Measurements from ENCODE around the gene ZNF276. TPM values are rescaled to one million over a fixed set of nuclear protein-coding genes. Genes with fewer than 3 reads are reported as not detected.
"Not testable (repeated sequence)": the region's sequence is repeated elsewhere in the genome, so short reads cannot be mapped to it uniquely, and the experiment has no call there.

ZNF276 gene
- total and polyA plus RNA-seq, 2 donors (not counting 1 experiment from before 2014, with no cell fraction given), result 82.7 to 110 TPM

GRCh38 chr16:89782489-89782888 is 61.2 kb downstream of the ZNF276 start:
- Histone ChIP-seq H4K20me1 (ENCODE audit: control insufficient read depth, insufficient read depth, low read length, poor library complexity, severe bottlenecking) (no peaks in the 10 kb centered on the region), H3K4me2 (replicated peaks; ENCODE audit: low read depth, low read length, poor library complexity, severe bottlenecking) (no peak overlapping the region), H3K9ac (ENCODE audit: low read length) (no peak overlapping the region), H3K36me3 (replicated peaks in 1 of 2; ENCODE audit: control extremely low read depth in 1 of 2, control insufficient read depth in 1 of 2, extremely low read depth in 1 of 2, insufficient read depth in 2 of 2, low read length in 1 of 2) (no peaks in the 10 kb centered on the region), H3K27me3 (replicated peaks in 1 of 4; ENCODE audit: control extremely low read depth in 1 of 4, control insufficient read depth in 3 of 4, insufficient read depth in 4 of 4, low read length in 3 of 4) (no peaks in the 10 kb centered on the region), H2AFZ (ENCODE audit: insufficient read depth, low read depth, low read length, poor library complexity, severe bottlenecking) (no peak overlapping the region), H3K79me2 (ENCODE audit: control insufficient read depth, insufficient read depth, low read length) (no peaks in the 10 kb centered on the region), H3K9me3 (ENCODE audit: control extremely low read depth in 1 of 3, control insufficient read depth in 2 of 3, insufficient read depth in 1 of 3, low read length in 2 of 3) (no peaks in the 10 kb centered on the region), H3K4me1 (ENCODE audit: control insufficient read depth in 2 of 2, insufficient read depth in 2 of 2, low read length in 2 of 2) (no peaks in the 10 kb centered on the region), H3K27ac (ENCODE audit: low read length in 2 of 2) (no peak overlapping the region), H3K4me3 (ENCODE audit: control extremely low read depth in 1 of 5, extremely low read depth in 1 of 5, insufficient read depth in 1 of 5, low read depth in 2 of 5, low read length in 4 of 5) (no peak overlapping the region)
- POLR2A ChIA-PET, result no interaction called here
- DNase-seq (no peak), ATAC-seq (ENCODE audit: low read depth) (no peak)
- no peak for TF ChIP-seq CTCF (IDR thresholded peaks at IDR 0.05)
- TF ChIP-seq EZH2 (IDR thresholded peaks at IDR 0.05; ENCODE audit: borderline replicate concordance, insufficient read depth, low read depth, low read length, poor library complexity, severe bottlenecking), result no peak
- no peaks in the 10 kb centered on the region for H3K27me3 Mint-ChIP-seq
- intact Hi-C loops (cut with micrococcal nuclease), result no loop called here
- no peaks in the 10 kb centered on the region for H3K4me1 Mint-ChIP-seq
- WGBS (ENCODE audit: insufficient coverage), result 98% methylated on average over 6 of the region's 6 CpGs
- no peak overlapping the region for H3K4me3 Mint-ChIP-seq
- CTCF ChIA-PET, result no interaction called here
- no peak overlapping the region for H3K27ac Mint-ChIP-seq
- no peaks in the 10 kb centered on the region for H3K9me3 Mint-ChIP-seq (ENCODE audit: insufficient read depth)

GRCh38 chr16:89783952-89784351 is 62.6 kb downstream of the ZNF276 start:
- H3K79me2 ChIP-seq (ENCODE audit: control insufficient read depth, insufficient read depth, low read length); H3K4me1 Mint-ChIP-seq; H3K9me3 ChIP-seq (ENCODE audit: control extremely low read depth in 1 of 3, control insufficient read depth in 2 of 3, insufficient read depth in 1 of 3, low read length in 2 of 3); H3K4me1 ChIP-seq (ENCODE audit: control insufficient read depth in 2 of 2, insufficient read depth in 2 of 2, low read length in 2 of 2); H3K9ac ChIP-seq (ENCODE audit: low read length); H3K4me2 ChIP-seq (replicated peaks; ENCODE audit: low read depth, low read length, poor library complexity, severe bottlenecking); POLR2A ChIA-PET; H3K27ac Mint-ChIP-seq; H3K27me3 ChIP-seq (replicated peaks in 1 of 4; ENCODE audit: control extremely low read depth in 1 of 4, control insufficient read depth in 3 of 4, insufficient read depth in 4 of 4, low read length in 3 of 4); H3K9me3 Mint-ChIP-seq (ENCODE audit: insufficient read depth); H4K20me1 ChIP-seq (ENCODE audit: control insufficient read depth, insufficient read depth, low read length, poor library complexity, severe bottlenecking); intact Hi-C loops (cut with micrococcal nuclease); H2AFZ ChIP-seq (ENCODE audit: insufficient read depth, low read depth, low read length, poor library complexity, severe bottlenecking); DNase-seq; ATAC-seq (ENCODE audit: low read depth); H3K4me3 Mint-ChIP-seq; H3K36me3 ChIP-seq (replicated peaks in 1 of 2; ENCODE audit: control extremely low read depth in 1 of 2, control insufficient read depth in 1 of 2, extremely low read depth in 1 of 2, insufficient read depth in 2 of 2, low read length in 1 of 2); H3K4me3 ChIP-seq (ENCODE audit: control extremely low read depth in 1 of 5, extremely low read depth in 1 of 5, insufficient read depth in 1 of 5, low read depth in 2 of 5, low read length in 4 of 5); H3K27me3 Mint-ChIP-seq; H3K27ac ChIP-seq (ENCODE audit: low read length in 2 of 2): not testable (repeated sequence)
- CTCF ChIA-PET, result interaction anchor here (0.8 kb wide), 1 partner anchor 78 kb away, joined by 3 read pairs; no protein-coding TSS in a partner anchor
- WGBS (ENCODE audit: insufficient coverage), result 95% methylated on average over 4 of the region's 6 CpGs

All from B cell (primary cell).